Vagina (tissue), 2 donors: ENCODE results near the gene KLHL20.
"Not testable (repeated sequence)": the region's sequence is repeated elsewhere in the genome, so short reads cannot be mapped to it uniquely, and the experiment has no call there.

Source experiments
- POLR2A ChIP-seq, 2 donors: fragments of 450-650 bp; IDR thresholded peaks; one replicate each; pipeline ENCODE4 v1.6.1; 2017; ENCODE audit warnings: antibody characterized with exemption in 2 of 2, mild to moderate bottlenecking in 2 of 2, moderate library complexity in 2 of 2
- TF ChIP-seq, protein P1 (sequence below), 3 experiments: fragments of 450-650 bp in 2 of 3; fragments of 200-600 bp in 1 of 3; sonication (generic) in 1 of 3; IDR thresholded peaks; one replicate each; pipeline ENCODE4 v1.5.1; 2017 to 2019; ENCODE audit warnings: antibody characterized with exemption in 3 of 3, mild to moderate bottlenecking in 2 of 3, moderate library complexity in 2 of 3

DNA sequence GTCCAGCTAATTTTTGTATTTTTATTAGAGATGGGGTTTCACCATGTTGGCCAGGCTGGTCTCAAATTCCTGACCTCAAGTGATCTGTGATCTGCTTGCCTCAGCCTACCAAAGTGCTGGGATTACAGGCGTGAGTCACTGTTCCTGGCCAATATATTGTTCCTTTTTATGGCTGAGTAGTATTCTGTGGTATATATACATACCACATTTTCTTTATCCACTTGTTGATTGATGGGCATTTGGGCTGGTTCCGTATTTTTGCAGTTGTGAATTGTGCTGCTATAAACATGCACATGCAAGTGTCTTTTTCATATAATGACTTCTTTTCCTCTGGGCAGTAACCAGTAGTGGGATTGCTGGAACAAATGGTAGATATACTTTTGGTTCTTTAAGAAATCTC, 21.3 kb downstream of the KLHL20 start:
- TF ChIP-seq, protein P1, sequence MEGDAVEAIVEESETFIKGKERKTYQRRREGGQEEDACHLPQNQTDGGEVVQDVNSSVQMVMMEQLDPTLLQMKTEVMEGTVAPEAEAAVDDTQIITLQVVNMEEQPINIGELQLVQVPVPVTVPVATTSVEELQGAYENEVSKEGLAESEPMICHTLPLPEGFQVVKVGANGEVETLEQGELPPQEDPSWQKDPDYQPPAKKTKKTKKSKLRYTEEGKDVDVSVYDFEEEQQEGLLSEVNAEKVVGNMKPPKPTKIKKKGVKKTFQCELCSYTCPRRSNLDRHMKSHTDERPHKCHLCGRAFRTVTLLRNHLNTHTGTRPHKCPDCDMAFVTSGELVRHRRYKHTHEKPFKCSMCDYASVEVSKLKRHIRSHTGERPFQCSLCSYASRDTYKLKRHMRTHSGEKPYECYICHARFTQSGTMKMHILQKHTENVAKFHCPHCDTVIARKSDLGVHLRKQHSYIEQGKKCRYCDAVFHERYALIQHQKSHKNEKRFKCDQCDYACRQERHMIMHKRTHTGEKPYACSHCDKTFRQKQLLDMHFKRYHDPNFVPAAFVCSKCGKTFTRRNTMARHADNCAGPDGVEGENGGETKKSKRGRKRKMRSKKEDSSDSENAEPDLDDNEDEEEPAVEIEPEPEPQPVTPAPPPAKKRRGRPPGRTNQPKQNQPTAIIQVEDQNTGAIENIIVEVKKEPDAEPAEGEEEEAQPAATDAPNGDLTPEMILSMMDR (IDR thresholded peaks at IDR 0.05) = not testable (repeated sequence)
- not testable (repeated sequence) for TF ChIP-seq POLR2A (IDR thresholded peaks at IDR 0.05)
